CD14-positive monocyte (primary cell): ENCODE results near the gene MALL. TPM values are rescaled to one million over a fixed set of nuclear protein-coding genes. Genes with fewer than 3 reads are reported as not detected.
"Not testable (repeated sequence)": the region's sequence is repeated elsewhere in the genome, so short reads cannot be mapped to it uniquely, and the experiment has no call there.

Experiments
- DNase-seq, 3 donors: peaks; one replicate each; pipeline ENCODE4 v3.0.0-alpha.2; 2011 to 2022
- H2AFZ ChIP-seq: 2 replicates; pipeline ENCODE4 v1.6.0; 2012; ENCODE audit warnings: mild to moderate bottlenecking, low read depth, low read length, inconsistent platforms; ENCODE audit not compliant: insufficient read depth, poor library complexity, severe bottlenecking
- H3K27ac ChIP-seq, 2 donors: 1 replicate in 1 of 2; 2 replicates in 1 of 2; pipeline ENCODE4 v1.5.1; 2012 to 2013; ENCODE audit warnings: low read length in 2 of 2, control low read depth in 1 of 2, inconsistent platforms in 1 of 2, low read depth in 1 of 2, mild to moderate bottlenecking in 1 of 2
- H3K27me3 ChIP-seq, 2 donors: one replicate each; pipeline versions ENCODE4 v1.6.0 to v1.6.1; 2011 to 2013; ENCODE audit warnings: low read length in 2 of 2; ENCODE audit not compliant: control insufficient read depth in 2 of 2, insufficient read depth in 2 of 2
- H3K36me3 ChIP-seq, 2 donors: replicated peaks in 1 of 2; 1 replicate in 1 of 2; 2 replicates in 1 of 2; pipeline versions ENCODE4 v1.5.1 to v1.6.1; 2012 to 2013; ENCODE audit warnings: low read length in 2 of 2, control low read depth in 1 of 2, inconsistent platforms in 1 of 2, mild to moderate bottlenecking in 1 of 2; ENCODE audit not compliant: insufficient read depth in 2 of 2, control insufficient read depth in 1 of 2
- H3K4me1 ChIP-seq, 2 donors: 1 replicate in 1 of 2; 2 replicates in 1 of 2; pipeline versions ENCODE4 v1.5.1 to v1.6.1; 2012 to 2013; ENCODE audit warnings: low read length in 2 of 2, control low read depth in 1 of 2, inconsistent platforms in 1 of 2, mild to moderate bottlenecking in 1 of 2, moderate library complexity in 1 of 2; ENCODE audit not compliant: insufficient read depth in 2 of 2, control insufficient read depth in 1 of 2
- H3K4me2 ChIP-seq: replicated peaks from 2 replicates; pipeline ENCODE3; 2012; ENCODE audit warnings: low read length, moderate library complexity, mild to moderate bottlenecking; ENCODE audit not compliant: poor library complexity, severe bottlenecking; ENCODE audit errors: extremely low read depth
- H3K4me3 ChIP-seq, 3 experiments: fragments of 200-600 bp in 1 of 3; sonication (generic) in 1 of 3; replicated peaks in 1 of 3; 1 replicate in 2 of 3; 2 replicates in 1 of 3; pipeline ENCODE4 v1.5.1; 2011 to 2013; ENCODE audit warnings: low read length in 3 of 3, mild to moderate bottlenecking in 3 of 3, control low read depth in 2 of 3, low read depth in 2 of 3, inconsistent platforms in 1 of 3, moderate library complexity in 1 of 3
- H3K79me2 ChIP-seq: 2 replicates; pipeline ENCODE4 v1.6.0; 2012; ENCODE audit warnings: mild to moderate bottlenecking, control low read depth, inconsistent platforms, low read length, moderate library complexity; ENCODE audit not compliant: insufficient read depth
- H3K9ac ChIP-seq: 2 replicates; pipeline ENCODE4 v1.6.0; 2017; ENCODE audit warnings: low read length, mild to moderate bottlenecking; ENCODE audit not compliant: insufficient read depth, poor library complexity, severe bottlenecking
- H3K9me3 ChIP-seq, 2 donors: replicated peaks in 1 of 2; 1 replicate in 1 of 2; 2 replicates in 1 of 2; pipeline versions ENCODE4 v1.5.1 to v1.6.1; 2012 to 2013; ENCODE audit warnings: low read length in 2 of 2, control low read depth in 1 of 2; ENCODE audit not compliant: control insufficient read depth in 1 of 2, insufficient read depth in 1 of 2
- H4K20me1 ChIP-seq: 2 replicates; pipeline ENCODE4 v1.6.0; 2012; ENCODE audit warnings: mild to moderate bottlenecking, low read length, control low read depth, moderate library complexity; ENCODE audit not compliant: insufficient read depth
- H3K27ac Mint-ChIP-seq, 7 donors: one replicate each; pipeline ENCODE4 v1.8.0; 2020; ENCODE audit warnings: mild to moderate bottlenecking in 7 of 7, mixed read lengths in 7 of 7, moderate library complexity in 6 of 7, inconsistent platforms in 2 of 7
- H3K27me3 Mint-ChIP-seq, 3 donors: one replicate each; pipeline ENCODE4 v1.8.0; 2021 to 2022; ENCODE audit warnings: low read depth in 3 of 3, mild to moderate bottlenecking in 3 of 3, mixed read lengths in 3 of 3, moderate library complexity in 3 of 3, inconsistent platforms in 1 of 3
- H3K36me3 Mint-ChIP-seq, 2 donors: one replicate each; pipeline ENCODE4 v1.8.0; 2020; ENCODE audit warnings: mixed read lengths in 2 of 2, inconsistent platforms in 1 of 2, mild to moderate bottlenecking in 1 of 2
- H3K4me1 Mint-ChIP-seq: one replicate; pipeline ENCODE4 v1.8.0; 2020; ENCODE audit warnings: mild to moderate bottlenecking, mixed read lengths
- H3K4me3 Mint-ChIP-seq, 2 donors: one replicate each; pipeline ENCODE4 v1.8.0; 2020; ENCODE audit warnings: mild to moderate bottlenecking in 2 of 2, mixed read lengths in 2 of 2, moderate library complexity in 1 of 2
- H3K9me3 Mint-ChIP-seq, 7 donors: one replicate each; pipeline ENCODE4 v1.8.0; 2020 to 2022; ENCODE audit warnings: mixed read lengths in 7 of 7, mild to moderate bottlenecking in 6 of 7, moderate library complexity in 6 of 7, inconsistent platforms in 2 of 7
- CTCF ChIP-seq: fragments of 200-600 bp; IDR thresholded peaks from one replicate; pipeline ENCODE4 v1.8.0; 2022; ENCODE audit warnings: antibody characterized with exemption, mild to moderate bottlenecking
- WGBS: methylation state at CpG from one replicate; pipeline ENCODE4 v1.1.5; 2013; ENCODE audit warnings: missing lambda C conversion rate; ENCODE audit not compliant: insufficient coverage; 5-methylcytosine and 5-hydroxymethylcytosine counted together
- intact Hi-C, 2 donors: fragments of 100-400 bp; cut with micrococcal nuclease; formaldehyde crosslinking; loops; one replicate each; pipeline versions ENCODE4 v1.15.0 to v1.15.1; 2023
- polyA minus RNA-seq: library from RNA; depleted of rRNA, polyadenylated mRNA; stranded (reverse); fragments of >200 nt; gene quantifications from 2 replicates; pipeline ENCODE4 v1.2.3, GENCODE V29; 2012
- polyA plus RNA-seq, 3 donors: library from polyadenylated mRNA; depleted of rRNA in 1 of 3; unstranded in 2 of 3; stranded (reverse) in 1 of 3; fragments of 300-500 nt in 2 of 3; fragments of >200 nt in 1 of 3; fragmentation: Illumina TruSeq in 2 of 3; gene quantifications; 1 replicate in 2 of 3; 2 replicates in 1 of 3; pipeline ENCODE4 v1.2.3, GENCODE V29; 2012 to 2021
- total RNA-seq, 12 experiments: library from RNA in 1 of 12; stranded (reverse) in 1 of 12; fragments of 120-200 nt in 1 of 12; gene quantifications; one replicate each; pipeline ENCODE4 v1.2.4 and lab custom pipeline; 2013 to 2026; ENCODE audit warnings: mixed read lengths in 6 of 12, inconsistent platforms in 1 of 12

The MALL gene
- total RNA-seq (2013): 0.02 TPM
- polyA plus RNA-seq (under 1 TPM in 1 of 3 donors, not detected in 2; 0.12 TPM), polyA minus RNA-seq (not detected in 2 replicates), total RNA-seq (lab: John Stamatoyannopoulos, UW) (0 to 0.12 (median 0) reads per million in 11 experiments)

GRCh38 chr2:110115291-110116032 is at the start of gene MALL:
TSS of gene MALL (minus strand) at chr2:110115822. CDS start at chr2:110115792, 30 bp downstream.
- Histone ChIP-seq H3K79me2 (no peaks in the 10 kb centered on the region), H3K4me2 (no peak within 1 kb of the TSS), H4K20me1 (no peaks in the 10 kb centered on the region), H3K4me3 (no peak within 1 kb of the TSS), H2AFZ (no peak within 1 kb of the TSS), H3K4me1 (no peaks in the 10 kb centered on the region), H3K9me3 (peaks cover 5 to 17% of the 10 kb centered on the region in 2 donors), H3K9ac (no peak within 1 kb of the TSS), H3K27me3 (peaks cover 30 to 51% of the 10 kb centered on the region in 2 donors), H3K27ac (no peak within 1 kb of the TSS), H3K36me3 (no peaks in the 10 kb centered on the region)
- no peak for DNase-seq
- no peak for TF ChIP-seq CTCF
- Mint-ChIP-seq H3K27me3 (peaks cover 48 to 65% (median 51%) of the 10 kb centered on the region in 3 donors), H3K4me1 (peaks cover 2% of the 10 kb centered on the region), H3K9me3 (peaks cover 0 to 10% (median 6%) of the 10 kb centered on the region in 7 donors), H3K27ac (no peak within 1 kb of the TSS), H3K4me3 (peak within 1 kb of the TSS in 1 of 2 donors; percentile 75), H3K36me3 (no peaks in the 10 kb centered on the region)
- WGBS: 17% methylated on average over 51 of the region's 62 CpGs
- intact Hi-C loops: no loop called here

- Histone ChIP-seq H3K4me1 (no peaks in the 10 kb centered on the region), H3K9me3 (no peaks in the 10 kb centered on the region), H4K20me1 (no peaks in the 10 kb centered on the region), H3K27me3 (no peaks in the 10 kb centered on the region), H3K9ac (no peak overlapping the region), H3K4me2 (no peak overlapping the region), H3K27ac (no peak overlapping the region), H3K79me2 (no peaks in the 10 kb centered on the region), H3K4me3 (no peak overlapping the region), H3K36me3 (no peaks in the 10 kb centered on the region), H2AFZ (no peak overlapping the region)
- no peaks in the 10 kb centered on the region for H3K36me3 Mint-ChIP-seq
- peak in 2 of 3 donors; percentile 15 to 22 for DNase-seq
- no peak overlapping the region for H3K4me3 Mint-ChIP-seq
- intact Hi-C loops: no loop called here
- WGBS: 38% methylated on average over 3 of the region's 4 CpGs
- H3K27me3 Mint-ChIP-seq: peaks cover 0 to 2% (median 2%) of the 10 kb centered on the region in 3 donors
- peaks cover 4 to 18% (median 12%) of the 10 kb centered on the region in 7 donors for H3K9me3 Mint-ChIP-seq
- peak; percentile 69 for TF ChIP-seq CTCF
- H3K27ac Mint-ChIP-seq: no peak overlapping the region
- H3K4me1 Mint-ChIP-seq: peaks cover 4% of the 10 kb centered on the region
Measured at GRCh38 chr2:110157153-110157793, 41.7 kb upstream of the MALL start.

DNA sequence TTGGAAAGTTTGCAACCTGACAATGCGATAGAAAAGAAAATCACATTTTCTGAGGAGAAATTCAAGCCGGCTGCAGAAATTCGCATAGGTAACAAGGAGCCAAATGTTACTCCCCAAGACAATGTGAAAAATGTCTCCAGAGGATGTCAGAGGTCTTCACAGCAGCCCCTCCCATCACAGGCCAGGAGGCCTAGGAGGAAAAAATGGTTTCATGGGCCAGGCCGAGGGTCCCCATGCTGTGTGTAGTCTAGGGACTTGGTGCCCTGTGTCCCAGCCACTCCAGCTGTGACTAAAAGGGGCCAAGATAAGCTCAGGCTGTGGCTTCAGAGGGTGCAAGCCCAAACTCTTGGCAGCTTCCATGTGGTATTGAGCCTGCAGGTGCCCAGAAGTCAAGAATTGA is 39.2 kb upstream of the MALL start:
- intact Hi-C loops, H3K4me3 ChIP-seq, H3K79me2 ChIP-seq, H3K27ac ChIP-seq, H3K36me3 Mint-ChIP-seq, H3K27me3 ChIP-seq, H3K36me3 ChIP-seq, DNase-seq, H3K9me3 ChIP-seq, H3K4me1 ChIP-seq, H3K27ac Mint-ChIP-seq, H2AFZ ChIP-seq, H3K9ac ChIP-seq, H3K4me3 Mint-ChIP-seq, H3K4me1 Mint-ChIP-seq, H3K4me2 ChIP-seq, H3K27me3 Mint-ChIP-seq, H4K20me1 ChIP-seq: not testable (repeated sequence)
- 100% methylated on average over 4 of the region's 4 CpGs for WGBS
- H3K9me3 Mint-ChIP-seq: peaks cover 4 to 21% (median 12%) of the 10 kb centered on the region in 7 donors
